ENCODE results near the gene DLX2.
"Not testable (repeated sequence)": the region's sequence is repeated elsewhere in the genome, so short reads cannot be mapped to it uniquely, and the experiment has no call there.

DLX2 gene

GRCh38 chr2:172082105-172082943 is 20.4 kb downstream of the DLX2 start:
- DNase-seq = no peak

DNA sequence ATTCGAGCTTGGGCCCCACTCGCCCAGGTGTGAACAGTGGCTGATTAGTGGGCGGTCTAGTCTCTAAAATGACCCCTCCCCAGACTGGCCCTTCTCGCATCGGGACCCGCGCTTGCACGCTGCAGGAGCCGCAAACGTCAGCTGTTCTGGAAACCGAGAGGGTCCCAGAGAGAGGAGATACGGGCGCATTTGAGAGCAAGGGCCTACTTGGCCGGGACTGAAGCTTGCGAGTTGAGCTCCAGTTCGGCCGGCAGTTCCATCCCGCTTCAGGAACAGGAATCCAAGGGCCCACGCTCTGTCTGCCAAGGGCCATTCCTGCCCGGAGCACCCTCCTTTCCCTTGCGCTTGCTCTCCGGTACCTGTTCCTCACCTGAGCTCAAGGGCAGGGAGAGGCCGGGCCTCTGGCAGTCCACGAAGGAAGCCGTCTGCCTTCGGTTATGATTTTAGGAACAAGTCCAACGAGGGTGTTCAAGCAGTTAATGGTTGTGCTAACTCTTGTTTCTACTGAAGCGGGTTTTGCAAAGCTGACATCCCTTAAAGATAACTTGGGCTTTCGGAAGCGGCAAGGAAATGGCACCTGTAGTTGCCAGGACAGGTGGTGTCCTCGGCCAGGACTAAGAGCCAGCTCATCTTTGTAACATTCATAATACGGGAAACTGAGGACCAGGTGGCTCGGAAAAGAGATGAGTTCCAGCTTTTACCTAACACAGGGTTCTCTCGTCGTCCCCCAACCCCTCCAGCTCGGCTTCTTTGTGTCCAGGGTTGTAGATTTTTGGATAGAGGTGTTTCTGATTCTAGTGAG is 21.3 kb downstream of the DLX2 start:
- no peak for DNase-seq

DNA sequence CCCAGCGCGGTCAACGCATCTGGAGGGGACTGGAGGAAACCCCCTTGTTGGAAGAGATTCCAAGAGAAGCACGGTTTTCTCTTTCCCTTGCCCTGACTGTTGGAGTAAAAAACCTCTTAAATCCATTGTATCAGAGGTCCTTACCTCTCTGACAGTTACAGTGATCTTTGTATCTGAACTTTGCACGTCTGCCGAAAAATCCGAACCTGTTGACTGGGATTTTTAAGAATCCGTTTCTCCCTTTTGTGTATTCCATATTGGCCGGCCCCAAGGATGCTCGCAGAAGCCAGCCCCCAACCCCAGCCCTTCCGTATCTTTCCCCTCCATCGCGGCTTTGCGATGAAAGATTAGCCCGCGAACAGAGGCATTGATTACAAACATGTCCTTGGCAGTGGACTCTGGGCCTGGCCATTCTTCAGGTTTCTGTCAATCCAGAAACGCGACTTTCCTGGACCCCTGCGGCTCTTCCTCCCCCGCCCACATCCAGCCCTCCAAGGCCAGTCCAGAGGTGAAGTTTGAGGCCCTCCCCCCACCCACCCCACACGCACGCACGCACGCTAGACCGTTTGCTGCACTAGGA is 22.0 kb downstream of the DLX2 start:
- DNase-seq = no peak

GRCh38 chr2:172079838-172080640 is 22.7 kb downstream of the DLX2 start:
- no peak for DNase-seq

DNA sequence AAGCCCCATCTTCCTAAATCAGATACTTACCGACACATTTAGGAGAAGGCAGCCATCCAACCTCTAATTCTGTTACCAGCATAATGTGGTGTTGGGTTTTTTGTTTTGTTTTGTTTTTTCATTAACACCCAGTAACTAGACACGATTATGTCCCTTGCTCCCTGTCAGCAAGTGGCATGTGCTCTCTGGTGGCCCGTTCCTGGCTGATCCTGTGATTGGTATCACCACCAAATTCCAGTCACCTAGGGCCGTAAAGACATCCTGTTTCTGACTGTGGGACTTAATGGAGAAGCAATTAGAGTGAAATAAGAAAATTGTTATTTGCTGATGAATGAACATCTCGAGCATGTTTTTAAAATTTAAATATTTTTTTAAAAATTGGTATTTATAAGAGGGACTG is 23.3 kb downstream of the DLX2 start:
- no peak for DNase-seq

DNA sequence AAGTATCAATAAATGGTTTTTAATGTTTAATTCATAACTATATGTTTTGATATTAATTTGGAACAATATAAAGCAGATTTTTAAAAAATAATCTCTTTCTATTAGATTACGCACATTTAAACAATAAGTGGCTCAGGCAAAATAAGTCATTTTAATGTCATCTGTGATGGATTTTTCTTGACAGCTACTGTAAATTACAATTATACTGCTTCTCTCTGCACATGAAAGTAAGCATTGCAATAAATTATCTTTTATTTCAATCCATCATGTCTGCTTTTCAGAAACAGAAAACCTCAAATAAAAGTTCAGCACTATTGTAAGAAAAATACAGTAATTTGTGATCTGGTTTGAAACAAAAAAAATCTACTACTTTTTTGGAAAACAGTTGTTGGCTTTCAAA is 28.4 kb downstream of the DLX2 start:
- DNase-seq = no peak

DNA sequence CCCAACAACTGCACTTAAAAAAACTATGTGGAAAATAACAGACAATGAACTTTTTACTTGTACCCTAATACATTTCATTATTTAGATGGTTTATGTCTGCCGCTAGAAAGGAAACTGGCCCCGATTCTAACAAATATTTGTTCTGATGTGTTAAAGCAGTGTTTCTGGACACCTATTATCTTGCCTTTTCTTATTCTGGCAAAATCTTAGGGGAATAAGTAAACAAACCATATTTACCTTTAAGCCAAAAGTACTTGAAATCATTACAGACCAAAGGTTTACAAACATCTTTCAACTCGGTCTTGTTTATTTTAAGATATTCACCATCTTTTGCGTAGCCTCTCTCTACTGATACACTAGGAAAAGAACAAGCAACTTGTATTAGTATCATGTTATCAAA is 29.2 kb downstream of the DLX2 start:
- no peak for DNase-seq

GRCh38 chr2:172072706-172073105 is 30.0 kb downstream of the DLX2 start:
- DNase-seq = no peak

GRCh38 chr2:172072303-172072702 is 30.4 kb downstream of the DLX2 start:
- DNase-seq = no peak

DNA sequence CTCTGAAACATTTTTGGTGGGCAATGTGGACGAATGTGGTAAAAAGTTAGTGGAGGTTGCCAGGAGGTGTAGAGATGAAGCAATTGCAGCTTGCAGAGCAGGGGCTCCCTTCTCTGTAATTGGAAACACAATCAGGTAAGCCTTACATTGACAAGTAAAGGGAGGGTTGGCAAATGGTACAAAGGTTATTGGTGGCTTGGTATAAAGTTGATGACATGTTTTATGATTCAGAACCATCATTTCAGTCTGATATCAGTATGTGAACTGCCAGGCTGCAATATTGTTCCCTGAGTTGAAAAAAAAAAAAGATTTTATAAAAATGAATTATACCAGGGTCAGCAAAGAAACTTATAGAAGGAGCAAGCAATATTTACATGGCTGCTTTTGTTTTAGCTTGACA is 31.8 kb downstream of the DLX2 start:
- DNase-seq = no peak

GRCh38 chr2:172067905-172068304 is 34.8 kb downstream of the DLX2 start:
- DNase-seq = not testable (repeated sequence)

DNA sequence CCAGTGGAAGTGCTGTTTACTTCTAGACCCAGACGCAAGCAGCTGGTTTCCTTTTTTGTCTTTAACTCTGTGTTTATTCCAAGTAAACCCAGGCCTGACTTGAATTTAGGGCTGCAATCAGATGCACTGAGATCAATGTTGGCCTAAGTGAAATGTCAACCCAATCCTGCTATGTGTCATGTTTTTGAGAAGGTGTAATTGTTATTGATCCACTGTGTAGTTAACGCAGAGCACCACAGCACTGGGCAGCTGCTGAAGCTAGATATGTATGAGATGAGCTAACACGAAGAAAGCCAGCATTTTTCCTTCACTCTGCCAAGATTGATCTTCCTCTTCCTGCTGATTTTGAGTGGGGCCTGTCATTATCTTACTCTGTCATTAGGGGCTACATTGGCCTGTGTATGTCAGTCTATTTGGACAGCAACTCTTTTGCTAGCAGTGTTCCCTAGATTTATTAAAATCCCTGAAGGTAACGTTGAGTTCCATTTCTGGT is 36.3 kb downstream of the DLX2 start:
- DNase-seq = no peak

- DNase-seq = no peak
These were observed 37.6 kb downstream of the DLX2 start for GRCh38 chr2:172065111-172065510.

DNA sequence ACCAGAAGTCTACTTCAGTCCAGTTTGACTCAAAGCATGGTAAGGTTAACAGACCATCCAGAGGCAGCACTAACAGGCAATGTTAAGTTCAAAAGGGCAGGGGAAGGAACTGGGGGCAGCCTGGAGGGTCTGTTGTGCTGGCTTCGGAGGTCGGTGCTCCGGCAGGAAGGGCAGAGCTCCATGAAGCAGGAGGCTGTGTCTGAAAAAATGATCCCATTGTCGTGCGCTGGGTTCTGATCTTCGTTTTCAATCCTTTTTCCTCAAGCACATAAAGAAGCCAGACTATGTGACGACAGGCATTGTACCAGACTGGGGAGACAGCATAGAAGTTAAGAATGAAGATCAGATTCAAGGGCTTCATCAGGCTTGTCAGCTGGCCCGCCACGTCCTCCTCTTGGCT is 39.3 kb downstream of the DLX2 start:
- no peak for DNase-seq

DNA sequence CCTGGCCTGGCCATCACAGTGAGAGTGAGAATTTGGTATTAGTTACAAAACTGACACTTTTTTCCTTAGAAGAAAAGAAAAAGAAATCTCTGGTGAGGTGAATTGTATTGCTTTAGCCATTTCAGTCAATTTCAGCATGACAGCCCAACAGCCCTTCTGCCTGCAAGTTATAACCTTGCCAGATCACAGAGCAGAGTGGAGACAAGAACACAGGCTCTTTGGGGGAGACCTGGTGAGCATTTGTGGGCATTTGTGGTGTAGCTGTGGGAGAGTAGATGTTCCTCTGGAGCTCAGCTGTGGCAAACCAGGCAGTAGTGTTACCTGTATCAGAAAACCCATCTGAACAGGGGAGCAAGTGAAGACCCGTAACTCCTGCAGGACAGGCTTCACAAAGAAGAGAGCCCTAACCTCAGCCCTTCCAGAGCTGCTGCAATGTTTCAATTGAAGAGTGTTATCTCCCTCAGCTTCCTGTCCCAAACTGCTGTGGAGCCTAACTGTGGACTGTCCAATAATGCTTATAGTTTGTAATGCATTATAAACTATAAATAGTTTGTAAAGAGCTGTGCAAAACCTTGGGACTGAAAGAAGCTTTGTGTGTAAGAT is 40.2 kb downstream of the DLX2 start:
- DNase-seq = no peak

- DNase-seq = not testable (repeated sequence)
These were observed 42.6 kb downstream of the DLX2 start for GRCh38 chr2:172060118-172060517.

- no peak for DNase-seq
These were observed 44.0 kb downstream of the DLX2 start for GRCh38 chr2:172058660-172059059.

DNA sequence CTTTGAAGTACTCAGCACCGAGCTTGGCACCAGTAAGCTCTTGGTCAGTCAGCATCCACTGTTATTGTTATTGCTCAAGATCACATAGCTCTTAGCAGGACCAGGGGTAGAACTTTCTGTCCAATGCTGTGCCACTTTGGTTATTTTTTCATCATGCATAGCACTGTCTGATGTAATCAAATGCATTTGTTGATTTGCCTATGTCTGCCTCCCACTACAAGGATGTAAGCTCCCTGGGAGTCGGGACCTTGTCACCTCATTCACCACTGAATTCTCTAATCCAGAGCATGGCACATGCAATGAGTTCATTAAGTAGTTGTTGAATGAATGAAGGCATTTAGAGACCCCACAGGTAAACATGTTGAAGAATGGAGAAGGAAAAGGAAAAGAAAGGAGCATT is 46.4 kb downstream of the DLX2 start:
- DNase-seq = no peak

DNA sequence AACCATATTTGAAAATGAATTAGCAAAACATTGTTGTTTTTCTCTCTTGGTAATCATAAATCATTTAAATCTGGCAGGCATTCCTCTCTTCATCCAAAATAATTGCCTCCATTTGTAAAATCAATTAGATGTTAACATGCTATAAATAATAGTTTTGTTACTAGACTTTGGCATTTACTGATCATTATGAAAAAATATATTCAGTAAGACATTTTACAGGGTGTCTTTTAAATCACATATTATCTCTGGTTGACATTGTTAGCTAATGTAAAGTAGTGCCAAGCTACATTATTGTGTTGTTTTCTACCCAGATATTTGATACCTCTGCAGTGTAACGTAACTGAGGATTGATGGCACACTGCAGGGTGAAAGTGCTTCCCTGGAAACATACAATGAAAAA is 49.2 kb downstream of the DLX2 start:
- DNase-seq = no peak

GRCh38 chr2:172052000-172052983 is 50.4 kb downstream of the DLX2 start:
- no peak for DNase-seq

GRCh38 chr2:172050479-172051125 is 52.1 kb downstream of the DLX2 start:
- DNase-seq = no peak
